K562 (cell line): Measurements from ENCODE around the gene GABPB2.

Source experiments
- ELF4 ChIP-seq: fragments of 450-650 bp; formaldehyde crosslinking; IDR thresholded peaks from 2 replicates; pipeline ENCODE4 v1.4.0; 2022; ENCODE audit warnings: missing genetic modification characterization
- EZH2 ChIP-seq: IDR thresholded peaks from 2 replicates; pipeline ENCODE4 v1.6.1; 2012; ENCODE audit warnings: low read depth, mild to moderate bottlenecking, inconsistent platforms, low read length, borderline replicate concordance
- RHOXF2B ChIP-seq: fragments of 250-450 bp; sonication (Bioruptor Pico); conservative IDR thresholded peaks from 2 replicates; pipeline ENCODE4 v1.5.1; 2021
- TEAD4 ChIP-seq, 2 experiments: sonication (generic) in 1 of 2; formaldehyde crosslinking in 1 of 2; IDR thresholded peaks; 2 replicates each; pipeline versions ENCODE4 v1.6.1 to v1.8.0; 2012 to 2022; ENCODE audit warnings: borderline replicate concordance in 1 of 2, inconsistent platforms in 1 of 2, low read length in 1 of 2, mild to moderate bottlenecking in 1 of 2, missing genetic modification reagents in 1 of 2
- ZNF347 ChIP-seq: fragments of 450-650 bp; formaldehyde crosslinking; IDR thresholded peaks from 2 replicates; pipeline ENCODE4 v1.4.0; 2020; ENCODE audit warnings: low read depth, mild to moderate bottlenecking, moderate library complexity
- TF ChIP-seq, protein P1 (sequence below): fragments of 250-450 bp; sonication (Bioruptor Pico); IDR thresholded peaks from 2 replicates; pipeline ENCODE4 v1.4.0; 2020
- TF ChIP-seq, protein P2 (sequence below): IDR thresholded peaks from 2 replicates; pipeline ENCODE4 v1.6.1; 2011; ENCODE audit warnings: borderline replicate concordance, low read depth, mild to moderate bottlenecking, moderate library complexity, low read length; ENCODE audit not compliant: insufficient read depth, poor library complexity, severe bottlenecking
- TF ChIP-seq, protein P3 (sequence below), 3 experiments: IDR thresholded peaks in 2 of 3; conservative IDR thresholded peaks in 1 of 3; 2 replicates each; pipeline ENCODE4 v1.5.1; 2011 to 2012; ENCODE audit warnings: low read length in 3 of 3, mild to moderate bottlenecking in 3 of 3, control low read depth in 2 of 3, improper control_type of control experiment in 1 of 3, inconsistent platforms in 1 of 3, low read depth in 1 of 3, mixed read lengths in 1 of 3, moderate library complexity in 1 of 3; ENCODE audit not compliant: insufficient read depth in 2 of 3
- TF ChIP-seq, protein P4 (sequence below): fragments of 450-650 bp; formaldehyde crosslinking; IDR thresholded peaks from 2 replicates; pipeline ENCODE4 v1.4.0; 2022; ENCODE audit warnings: missing genetic modification characterization
- TF ChIP-seq, protein P5 (sequence below): fragments of 450-650 bp; IDR thresholded peaks from 2 replicates; pipeline ENCODE4 v1.6.1; 2017; ENCODE audit warnings: antibody characterized with exemption

DNA sequence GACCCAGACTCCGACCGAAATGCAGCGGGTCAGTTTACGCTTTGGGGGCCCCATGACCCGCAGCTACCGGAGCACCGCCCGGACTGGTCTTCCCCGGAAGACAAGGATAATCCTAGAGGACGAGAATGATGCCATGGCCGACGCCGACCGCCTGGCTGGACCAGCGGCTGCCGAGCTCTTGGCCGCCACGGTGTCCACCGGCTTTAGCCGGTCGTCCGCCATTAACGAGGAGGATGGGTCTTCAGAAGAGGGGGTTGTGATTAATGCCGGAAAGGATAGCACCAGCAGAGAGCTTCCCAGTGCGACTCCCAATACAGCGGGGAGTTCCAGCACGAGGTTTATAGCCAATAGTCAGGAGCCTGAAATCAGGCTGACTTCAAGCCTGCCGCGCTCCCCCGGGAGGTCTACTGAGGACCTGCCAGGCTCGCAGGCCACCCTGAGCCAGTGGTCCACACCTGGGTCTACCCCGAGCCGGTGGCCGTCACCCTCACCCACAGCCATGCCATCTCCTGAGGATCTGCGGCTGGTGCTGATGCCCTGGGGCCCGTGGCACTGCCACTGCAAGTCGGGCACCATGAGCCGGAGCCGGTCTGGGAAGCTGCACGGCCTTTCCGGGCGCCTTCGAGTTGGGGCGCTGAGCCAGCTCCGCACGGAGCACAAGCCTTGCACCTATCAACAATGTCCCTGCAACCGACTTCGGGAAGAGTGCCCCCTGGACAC lies 22.5 kb upstream of the GABPB2 start:
- TF ChIP-seq EZH2 (no peak), TEAD4 (IDR thresholded peaks at IDR 0.05; ENCODE audit: low read length) (no peak), TEAD4 (CRISPR knock-in tag; IDR thresholded peaks at IDR 0.05; ENCODE audit: borderline replicate concordance) (0 out of 2 replicates have a peak, but pooled peaks have one; percentile 19), ELF4 (CRISPR knock-in tag) (no peak), RHOXF2B (CRISPR knock-in tag) (no peak), ZNF347 (no peak)
- TF ChIP-seq, protein P1, sequence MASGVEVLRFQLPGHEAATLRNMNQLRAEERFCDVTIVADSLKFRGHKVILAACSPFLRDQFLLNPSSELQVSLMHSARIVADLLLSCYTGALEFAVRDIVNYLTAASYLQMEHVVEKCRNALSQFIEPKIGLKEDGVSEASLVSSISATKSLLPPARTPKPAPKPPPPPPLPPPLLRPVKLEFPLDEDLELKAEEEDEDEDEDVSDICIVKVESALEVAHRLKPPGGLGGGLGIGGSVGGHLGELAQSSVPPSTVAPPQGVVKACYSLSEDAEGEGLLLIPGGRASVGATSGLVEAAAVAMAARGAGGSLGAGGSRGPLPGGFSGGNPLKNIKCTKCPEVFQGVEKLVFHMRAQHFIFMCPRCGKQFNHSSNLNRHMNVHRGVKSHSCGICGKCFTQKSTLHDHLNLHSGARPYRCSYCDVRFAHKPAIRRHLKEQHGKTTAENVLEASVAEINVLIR, result no peak
- TF ChIP-seq, protein P2, sequence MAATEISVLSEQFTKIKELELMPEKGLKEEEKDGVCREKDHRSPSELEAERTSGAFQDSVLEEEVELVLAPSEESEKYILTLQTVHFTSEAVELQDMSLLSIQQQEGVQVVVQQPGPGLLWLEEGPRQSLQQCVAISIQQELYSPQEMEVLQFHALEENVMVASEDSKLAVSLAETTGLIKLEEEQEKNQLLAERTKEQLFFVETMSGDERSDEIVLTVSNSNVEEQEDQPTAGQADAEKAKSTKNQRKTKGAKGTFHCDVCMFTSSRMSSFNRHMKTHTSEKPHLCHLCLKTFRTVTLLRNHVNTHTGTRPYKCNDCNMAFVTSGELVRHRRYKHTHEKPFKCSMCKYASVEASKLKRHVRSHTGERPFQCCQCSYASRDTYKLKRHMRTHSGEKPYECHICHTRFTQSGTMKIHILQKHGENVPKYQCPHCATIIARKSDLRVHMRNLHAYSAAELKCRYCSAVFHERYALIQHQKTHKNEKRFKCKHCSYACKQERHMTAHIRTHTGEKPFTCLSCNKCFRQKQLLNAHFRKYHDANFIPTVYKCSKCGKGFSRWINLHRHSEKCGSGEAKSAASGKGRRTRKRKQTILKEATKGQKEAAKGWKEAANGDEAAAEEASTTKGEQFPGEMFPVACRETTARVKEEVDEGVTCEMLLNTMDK, result no peak
- TF ChIP-seq, protein P3, sequence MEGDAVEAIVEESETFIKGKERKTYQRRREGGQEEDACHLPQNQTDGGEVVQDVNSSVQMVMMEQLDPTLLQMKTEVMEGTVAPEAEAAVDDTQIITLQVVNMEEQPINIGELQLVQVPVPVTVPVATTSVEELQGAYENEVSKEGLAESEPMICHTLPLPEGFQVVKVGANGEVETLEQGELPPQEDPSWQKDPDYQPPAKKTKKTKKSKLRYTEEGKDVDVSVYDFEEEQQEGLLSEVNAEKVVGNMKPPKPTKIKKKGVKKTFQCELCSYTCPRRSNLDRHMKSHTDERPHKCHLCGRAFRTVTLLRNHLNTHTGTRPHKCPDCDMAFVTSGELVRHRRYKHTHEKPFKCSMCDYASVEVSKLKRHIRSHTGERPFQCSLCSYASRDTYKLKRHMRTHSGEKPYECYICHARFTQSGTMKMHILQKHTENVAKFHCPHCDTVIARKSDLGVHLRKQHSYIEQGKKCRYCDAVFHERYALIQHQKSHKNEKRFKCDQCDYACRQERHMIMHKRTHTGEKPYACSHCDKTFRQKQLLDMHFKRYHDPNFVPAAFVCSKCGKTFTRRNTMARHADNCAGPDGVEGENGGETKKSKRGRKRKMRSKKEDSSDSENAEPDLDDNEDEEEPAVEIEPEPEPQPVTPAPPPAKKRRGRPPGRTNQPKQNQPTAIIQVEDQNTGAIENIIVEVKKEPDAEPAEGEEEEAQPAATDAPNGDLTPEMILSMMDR (IDR thresholded peaks at IDR 0.05 in 2 of 3, conservative IDR thresholded peaks at IDR 0.05 in 1 of 3; ENCODE audit: insufficient read depth in 2 of 3, low read depth in 1 of 3, low read length in 3 of 3), result peak in 2 of 3 experiments; percentile 46 to 48; a peak in 5 of 6 replicates
- TF ChIP-seq, protein P4, sequence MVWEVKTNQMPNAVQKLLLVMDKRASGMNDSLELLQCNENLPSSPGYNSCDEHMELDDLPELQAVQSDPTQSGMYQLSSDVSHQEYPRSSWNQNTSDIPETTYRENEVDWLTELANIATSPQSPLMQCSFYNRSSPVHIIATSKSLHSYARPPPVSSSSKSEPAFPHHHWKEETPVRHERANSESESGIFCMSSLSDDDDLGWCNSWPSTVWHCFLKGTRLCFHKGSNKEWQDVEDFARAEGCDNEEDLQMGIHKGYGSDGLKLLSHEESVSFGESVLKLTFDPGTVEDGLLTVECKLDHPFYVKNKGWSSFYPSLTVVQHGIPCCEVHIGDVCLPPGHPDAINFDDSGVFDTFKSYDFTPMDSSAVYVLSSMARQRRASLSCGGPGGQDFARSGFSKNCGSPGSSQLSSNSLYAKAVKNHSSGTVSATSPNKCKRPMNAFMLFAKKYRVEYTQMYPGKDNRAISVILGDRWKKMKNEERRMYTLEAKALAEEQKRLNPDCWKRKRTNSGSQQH, result no peak
- TF ChIP-seq, protein P5, sequence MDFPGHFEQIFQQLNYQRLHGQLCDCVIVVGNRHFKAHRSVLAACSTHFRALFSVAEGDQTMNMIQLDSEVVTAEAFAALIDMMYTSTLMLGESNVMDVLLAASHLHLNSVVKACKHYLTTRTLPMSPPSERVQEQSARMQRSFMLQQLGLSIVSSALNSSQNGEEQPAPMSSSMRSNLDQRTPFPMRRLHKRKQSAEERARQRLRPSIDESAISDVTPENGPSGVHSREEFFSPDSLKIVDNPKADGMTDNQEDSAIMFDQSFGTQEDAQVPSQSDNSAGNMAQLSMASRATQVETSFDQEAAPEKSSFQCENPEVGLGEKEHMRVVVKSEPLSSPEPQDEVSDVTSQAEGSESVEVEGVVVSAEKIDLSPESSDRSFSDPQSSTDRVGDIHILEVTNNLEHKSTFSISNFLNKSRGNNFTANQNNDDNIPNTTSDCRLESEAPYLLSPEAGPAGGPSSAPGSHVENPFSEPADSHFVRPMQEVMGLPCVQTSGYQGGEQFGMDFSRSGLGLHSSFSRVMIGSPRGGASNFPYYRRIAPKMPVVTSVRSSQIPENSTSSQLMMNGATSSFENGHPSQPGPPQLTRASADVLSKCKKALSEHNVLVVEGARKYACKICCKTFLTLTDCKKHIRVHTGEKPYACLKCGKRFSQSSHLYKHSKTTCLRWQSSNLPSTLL, result no peak
